Activated CD4-positive, alpha-beta T cell treated with anti-CD3 and anti-CD28 coated beads, Interleukin-2, amount 10 ng/mL, durations not matched to agents 7 days and 5 days (primary cell): ENCODE measurements around the gene ANO7. TPM values are rescaled to one million over a fixed set of nuclear protein-coding genes. Genes with fewer than 3 reads are reported as not detected.

Source experiments
- CTCF ChIA-PET: fragments of 350-600 bp; sonication (Branson Sonifier 250); formaldehyde crosslinking; loops from one replicate; lab custom pipeline; 2021; ENCODE audit warnings: antibody characterized with exemption; lab: Charles Lee
- POLR2A ChIA-PET: fragments of 350-600 bp; sonication (Branson Sonifier 250); formaldehyde crosslinking; loops from one replicate; lab custom pipeline; 2021; ENCODE audit warnings: antibody characterized with exemption; lab: Charles Lee
- DNase-seq: peaks from one replicate; pipeline ENCODE4 v3.0.0-alpha.2; 2020
- H3K27ac Mint-ChIP-seq: one replicate; pipeline ENCODE4 v1.8.0; 2021; ENCODE audit warnings: mild to moderate bottlenecking, moderate library complexity, mixed read lengths
- H3K27me3 Mint-ChIP-seq: one replicate; pipeline ENCODE4 v1.8.0; 2021; ENCODE audit warnings: mixed read lengths
- H3K36me3 Mint-ChIP-seq: one replicate; pipeline ENCODE4 v1.8.0; 2021; ENCODE audit warnings: low read depth, mixed read lengths
- H3K4me1 Mint-ChIP-seq: one replicate; pipeline ENCODE4 v1.8.0; 2021; ENCODE audit warnings: mixed read lengths
- H3K4me3 Mint-ChIP-seq: one replicate; pipeline ENCODE4 v1.8.0; 2021; ENCODE audit warnings: mild to moderate bottlenecking, moderate library complexity, mixed read lengths
- H3K9me3 Mint-ChIP-seq: one replicate; pipeline ENCODE4 v1.8.0; 2021; ENCODE audit warnings: mixed read lengths
- total RNA-seq, 2 experiments: library from RNA; stranded (reverse); gene quantifications; one replicate each; pipeline ENCODE4 v1.2.3, GENCODE V29; 2021

ANO7 gene
- total RNA-seq, 2 experiments from 2014 or later: 0.12 TPM

DNA sequence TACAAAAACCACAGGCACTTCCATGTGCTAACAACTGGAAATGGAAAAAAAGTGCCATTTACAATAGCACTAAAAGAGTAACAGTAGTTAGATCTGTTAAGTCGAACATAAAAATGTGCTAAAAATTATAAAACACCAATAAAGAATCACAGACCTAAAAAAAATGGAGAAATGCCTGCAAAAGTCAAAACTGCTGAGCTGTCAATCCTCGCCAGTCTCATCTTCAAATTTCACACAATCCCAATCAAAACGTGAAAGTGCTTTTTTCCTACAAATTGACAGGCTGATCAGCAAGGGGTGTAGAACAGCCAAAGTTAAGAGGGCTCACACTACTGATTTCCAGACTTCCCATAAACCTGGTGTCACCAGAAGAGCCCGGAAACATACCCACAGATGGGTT is 53.2 kb downstream of the ANO7 start:
- Mint-ChIP-seq H3K9me3 (no peaks in the 10 kb centered on the region), H3K27me3 (no peaks in the 10 kb centered on the region), H3K4me3 (no peak overlapping the region), H3K27ac (no peak overlapping the region), H3K36me3 (peaks cover 74% of the 10 kb centered on the region), H3K4me1 (no peaks in the 10 kb centered on the region)
- ChIA-PET CTCF (interaction anchor here (1.1 kb wide), 1 partner anchor 36 kb away, joined by 3 read pairs; no protein-coding TSS in a partner anchor), POLR2A (interaction anchor here (0.6 kb wide), 1 partner anchor 67 kb away, joined by 4 read pairs; no protein-coding TSS in a partner anchor)
- DNase-seq: no peak

DNA sequence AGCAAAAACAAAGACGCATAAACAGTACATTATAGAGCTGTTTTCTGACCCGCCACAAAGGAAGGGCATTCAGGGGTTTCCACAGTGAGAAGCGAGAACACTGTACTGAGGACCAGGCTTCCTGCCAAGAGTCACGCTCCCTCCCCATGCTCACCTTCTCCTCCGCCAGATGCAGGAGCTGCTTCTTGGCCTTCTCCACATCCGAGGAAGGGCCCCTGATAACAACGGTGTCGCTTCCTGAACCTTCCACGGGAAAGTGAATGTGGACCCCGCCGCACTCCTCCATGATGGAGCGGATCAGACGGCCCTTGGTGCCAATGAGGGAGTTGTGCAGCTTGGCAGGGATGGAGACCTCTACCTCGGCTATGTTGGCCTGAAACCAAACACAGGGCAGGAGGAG is 53.8 kb downstream of the ANO7 start:
- Mint-ChIP-seq H3K4me3 (no peak overlapping the region), H3K27me3 (no peaks in the 10 kb centered on the region), H3K4me1 (no peaks in the 10 kb centered on the region), H3K9me3 (no peaks in the 10 kb centered on the region), H3K27ac (no peak overlapping the region), H3K36me3 (peaks cover 72% of the 10 kb centered on the region)
- POLR2A ChIA-PET: interaction anchor here (0.6 kb wide), 1 partner anchor 68 kb away, joined by 4 read pairs; no protein-coding TSS in a partner anchor
- CTCF ChIA-PET: interaction anchor here (1.1 kb wide), 1 partner anchor 35 kb away, joined by 3 read pairs; no protein-coding TSS in a partner anchor
- no peak for DNase-seq

DNA sequence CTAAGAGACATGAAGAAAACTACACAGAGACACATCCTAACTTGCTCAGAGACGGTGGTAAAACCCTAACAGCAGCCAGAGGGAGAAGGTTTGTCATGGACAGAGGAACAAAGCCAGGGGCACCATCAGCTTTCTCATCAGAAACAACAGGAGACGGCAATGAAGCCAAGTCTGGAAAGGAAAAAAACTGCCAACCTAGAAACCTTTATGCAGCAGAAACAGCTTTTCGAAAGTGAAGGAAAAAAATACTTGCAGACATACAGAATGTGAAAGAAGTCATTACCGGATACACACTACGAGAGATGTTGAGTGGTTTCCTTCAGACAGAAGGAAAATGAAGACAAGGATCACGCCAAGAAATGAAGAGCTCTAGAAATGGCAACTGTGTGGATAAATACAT is 55.9 kb downstream of the ANO7 start:
- no peaks in the 10 kb centered on the region for H3K4me1 Mint-ChIP-seq

DNA sequence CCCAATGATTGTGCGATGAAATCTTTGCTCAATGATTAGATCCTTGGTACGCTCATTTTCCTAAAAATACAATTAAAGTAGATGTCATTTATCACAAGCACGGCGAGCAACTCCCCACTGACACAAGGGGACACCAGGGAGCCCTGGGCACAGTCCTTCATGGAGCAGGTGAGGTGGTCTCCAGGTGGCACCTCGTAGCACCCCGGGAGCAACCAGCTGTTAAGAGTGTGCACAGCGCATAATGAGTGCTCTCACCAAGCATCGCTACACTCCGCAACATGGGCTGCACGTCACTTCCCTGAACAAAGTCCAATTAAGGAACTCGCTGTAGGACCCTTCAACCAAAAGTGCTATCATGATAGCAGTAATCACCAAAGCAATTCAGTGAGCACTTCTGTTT is 59.8 kb downstream of the ANO7 start:
- no peaks in the 10 kb centered on the region for H3K27me3 Mint-ChIP-seq

More for the DNA sequence above, 55.9 kb downstream of the ANO7 start:
- peak overlapping the region; percentile 37 for H3K27ac Mint-ChIP-seq
- ChIA-PET POLR2A (no interaction called here), CTCF (interaction anchor here (1.2 kb wide), 1 partner anchor 11 kb away, joined by 3 read pairs; no protein-coding TSS in a partner anchor)
- H3K4me3 Mint-ChIP-seq: no peak overlapping the region
- no peak for DNase-seq
- no peaks in the 10 kb centered on the region for H3K27me3 Mint-ChIP-seq
- no peaks in the 10 kb centered on the region for H3K9me3 Mint-ChIP-seq
- H3K36me3 Mint-ChIP-seq: peaks cover 69% of the 10 kb centered on the region

DNA sequence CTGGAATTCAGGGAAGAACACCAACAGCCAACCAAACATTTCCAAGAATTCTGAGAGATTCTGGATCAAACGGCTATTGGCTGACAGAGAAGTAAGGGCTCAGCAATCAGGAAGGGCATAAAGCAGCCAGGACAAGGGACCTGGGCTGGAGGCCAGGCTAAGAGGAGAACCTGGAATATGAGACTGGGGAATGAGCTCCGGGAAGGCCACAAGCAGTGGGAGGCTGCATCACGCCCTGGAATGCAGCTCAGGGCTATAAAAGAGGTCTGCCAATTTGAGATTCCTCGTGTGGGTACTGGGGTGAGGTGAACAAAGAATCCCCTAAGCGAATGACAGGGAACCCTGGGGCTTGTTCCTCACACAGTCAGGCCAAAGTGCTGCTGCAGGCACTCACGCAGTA is 60.4 kb downstream of the ANO7 start:
- CTCF ChIA-PET: interaction anchor here (1.1 kb wide), 1 partner anchor 13 kb away, joined by 3 read pairs; no protein-coding TSS in a partner anchor

More for the DNA sequence above, 59.8 kb downstream of the ANO7 start:
- H3K36me3 Mint-ChIP-seq: peaks cover 64% of the 10 kb centered on the region
- no peaks in the 10 kb centered on the region for H3K4me1 Mint-ChIP-seq
- ChIA-PET POLR2A (no interaction called here), CTCF (no interaction called here)
- H3K9me3 Mint-ChIP-seq: no peaks in the 10 kb centered on the region
- no peak overlapping the region for H3K4me3 Mint-ChIP-seq
- H3K27ac Mint-ChIP-seq: no peak overlapping the region
- DNase-seq: no peak

DNA sequence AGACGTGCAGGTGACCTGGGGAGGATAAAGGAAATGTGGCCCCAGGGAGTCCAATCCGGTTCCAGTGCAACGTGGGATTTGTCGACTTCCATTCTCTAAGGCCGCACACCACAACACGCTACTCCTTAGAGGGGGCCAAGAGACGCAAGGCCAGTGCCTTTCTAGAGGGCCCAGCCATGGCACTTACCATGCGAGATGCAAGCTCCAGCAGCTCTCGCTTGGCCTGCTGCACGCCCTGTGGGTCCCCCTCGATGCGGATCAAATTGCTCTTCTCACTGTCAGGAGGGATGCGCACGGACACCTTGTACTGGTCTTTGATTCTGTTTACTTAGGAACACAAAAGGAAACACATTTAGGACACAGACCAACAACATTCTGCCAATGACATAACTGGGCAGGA is 61.2 kb downstream of the ANO7 start:
- DNase-seq: no peak
- no peaks in the 10 kb centered on the region for H3K9me3 Mint-ChIP-seq
- H3K36me3 Mint-ChIP-seq: peaks cover 61% of the 10 kb centered on the region
- H3K27ac Mint-ChIP-seq: no peak overlapping the region
- no peak overlapping the region for H3K4me3 Mint-ChIP-seq
- CTCF ChIA-PET: interaction anchor here (0.5 to 1.1 kb wide), 3 partner anchors 14 to 382 kb away, joined by 3 to 4 read pairs (median 3); no protein-coding TSS in a partner anchor
- POLR2A ChIA-PET: no interaction called here
- H3K4me1 Mint-ChIP-seq: no peaks in the 10 kb centered on the region
- H3K27me3 Mint-ChIP-seq: no peaks in the 10 kb centered on the region

More for the DNA sequence above, 60.4 kb downstream of the ANO7 start:
- Mint-ChIP-seq H3K27me3 (no peaks in the 10 kb centered on the region), H3K27ac (no peak overlapping the region), H3K4me1 (no peaks in the 10 kb centered on the region), H3K4me3 (no peak overlapping the region), H3K9me3 (no peaks in the 10 kb centered on the region), H3K36me3 (peaks cover 65% of the 10 kb centered on the region)
- POLR2A ChIA-PET: no interaction called here
- DNase-seq: no peak

DNA sequence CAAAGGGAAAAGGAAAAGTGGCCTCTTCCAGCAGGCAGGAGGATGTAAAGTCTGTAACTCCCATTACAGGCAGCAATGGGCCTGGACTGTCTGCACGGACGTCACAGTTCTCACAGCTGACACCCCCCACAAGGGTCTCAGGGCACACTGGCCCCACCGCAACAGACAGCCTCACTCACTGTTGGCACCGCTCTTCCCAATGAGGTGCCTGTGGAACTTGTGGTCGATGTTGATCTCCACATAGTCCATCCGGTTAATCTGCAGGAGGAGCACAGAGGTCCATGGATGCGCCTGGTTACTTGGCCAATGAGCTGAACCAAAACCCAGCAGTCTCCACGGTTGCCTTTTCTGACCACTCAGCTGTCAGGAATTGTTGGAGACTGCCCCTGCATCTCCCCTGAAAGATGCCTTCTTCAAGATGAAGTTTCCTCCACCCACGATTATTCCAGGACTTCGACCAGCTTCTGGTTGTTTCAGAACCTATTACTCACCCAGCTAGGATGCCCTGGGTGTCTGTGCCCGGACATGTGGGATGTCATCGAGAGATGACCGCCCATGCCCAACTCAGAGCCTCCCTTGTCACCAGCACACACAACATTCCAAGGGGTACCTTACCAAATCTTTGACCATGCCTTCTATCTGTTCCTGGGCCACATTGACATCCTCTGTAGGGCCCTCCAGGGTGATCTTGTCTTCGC is 64.5 kb downstream of the ANO7 start:
- Mint-ChIP-seq H3K27me3 (no peaks in the 10 kb centered on the region), H3K27ac (no peak overlapping the region), H3K36me3 (peaks cover 64% of the 10 kb centered on the region), H3K4me3 (no peak overlapping the region), H3K4me1 (peaks cover 2% of the 10 kb centered on the region), H3K9me3 (no peaks in the 10 kb centered on the region)
- DNase-seq: no peak
- POLR2A ChIA-PET: no interaction called here
- CTCF ChIA-PET: interaction anchor here (0.6 kb wide), 1 partner anchor 346 kb away, joined by 3 read pairs; no protein-coding TSS in a partner anchor

DNA sequence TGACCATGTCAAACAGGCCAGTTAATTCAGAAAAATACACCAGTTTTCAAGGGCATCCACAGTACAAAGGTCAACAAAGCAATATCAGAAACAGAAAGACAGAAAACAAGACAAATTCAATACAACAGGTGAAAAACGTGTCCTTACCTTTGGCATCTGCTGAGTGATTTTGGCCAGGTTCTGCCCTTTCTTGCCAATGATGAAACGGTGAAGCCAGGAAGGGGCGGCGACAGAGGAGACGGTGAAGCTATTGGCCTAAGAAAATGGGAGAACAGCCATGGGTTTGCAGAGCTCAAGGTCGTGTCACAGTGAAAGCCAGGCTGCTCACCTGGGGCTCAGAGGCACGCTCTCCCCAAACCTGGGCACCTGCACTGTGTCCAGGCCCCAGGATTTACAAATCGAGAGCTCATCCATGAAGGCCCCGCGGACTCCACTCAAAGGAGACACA is 66.5 kb downstream of the ANO7 start:
- CTCF ChIA-PET: interaction anchor here (1.0 to 1.3 kb wide), 2 partner anchors 11 to 18 kb away, joined by 3 read pairs; no protein-coding TSS in a partner anchor
- Mint-ChIP-seq H3K27me3 (no peaks in the 10 kb centered on the region), H3K36me3 (peaks cover 56% of the 10 kb centered on the region), H3K4me3 (no peak overlapping the region), H3K9me3 (no peaks in the 10 kb centered on the region), H3K27ac (no peak overlapping the region), H3K4me1 (peaks cover 8% of the 10 kb centered on the region)
- no peak for DNase-seq
- POLR2A ChIA-PET: interaction anchor here (0.6 kb wide), 1 partner anchor 36 kb away, joined by 3 read pairs; no protein-coding TSS in a partner anchor

DNA sequence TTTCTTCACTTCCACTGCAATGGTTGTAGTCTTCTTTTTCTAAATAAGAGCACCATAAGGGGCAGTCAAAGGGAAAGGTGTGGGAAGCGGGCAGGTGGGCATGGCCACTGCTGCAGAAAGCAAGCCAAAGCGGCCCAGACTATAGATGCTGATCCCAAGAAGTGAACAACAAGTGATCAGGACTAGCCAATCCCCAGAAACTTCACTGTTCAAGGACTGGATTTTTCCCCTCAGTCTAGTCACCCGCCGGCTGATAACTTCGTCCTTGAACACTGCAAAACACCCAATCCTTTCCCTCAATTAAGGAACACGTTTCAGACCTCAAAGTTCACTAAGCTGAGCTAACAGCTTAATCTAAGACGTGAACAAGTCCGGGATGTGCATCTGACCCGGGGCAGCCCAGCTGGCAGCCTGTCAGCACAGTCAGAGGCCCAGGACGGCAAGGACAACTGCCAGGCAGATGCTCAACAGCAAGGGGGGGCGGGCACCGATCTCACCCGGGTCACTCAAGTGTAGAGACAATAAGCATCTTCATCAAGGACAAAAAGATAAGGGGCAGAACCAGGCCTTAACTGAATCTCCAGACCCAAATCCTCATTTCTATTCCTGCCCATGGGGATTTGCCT is 67.2 kb downstream of the ANO7 start:
- POLR2A ChIA-PET: no interaction called here
- Mint-ChIP-seq H3K9me3 (no peaks in the 10 kb centered on the region), H3K36me3 (peaks cover 58% of the 10 kb centered on the region)

DNA sequence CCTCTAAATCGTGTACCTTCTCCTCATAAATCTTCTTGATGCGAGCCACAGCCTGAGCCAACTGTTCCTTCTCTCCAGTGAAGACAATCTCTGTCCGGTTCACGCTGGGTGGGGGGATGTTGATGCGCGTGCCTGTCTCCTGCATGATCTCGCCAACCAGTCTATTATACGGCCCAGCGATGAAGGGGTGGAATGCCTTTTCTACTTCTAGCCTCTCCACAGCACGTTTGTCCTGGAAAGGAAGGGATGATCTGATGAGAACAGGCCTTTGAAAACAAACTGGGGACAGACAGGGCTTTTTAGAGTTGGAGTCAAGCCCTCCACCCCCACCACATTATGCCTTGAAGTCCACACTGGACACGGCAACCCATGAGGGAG is 67.7 kb downstream of the ANO7 start:
- no peaks in the 10 kb centered on the region for H3K9me3 Mint-ChIP-seq

More for the DNA sequence above, 67.2 kb downstream of the ANO7 start:
- Mint-ChIP-seq H3K4me3 (no peak overlapping the region), H3K27me3 (no peaks in the 10 kb centered on the region), H3K4me1 (peaks cover 8% of the 10 kb centered on the region), H3K27ac (no peak overlapping the region)
- DNase-seq: no peak
- CTCF ChIA-PET: interaction anchor here (1.0 to 1.3 kb wide), 2 partner anchors 11 to 19 kb away, joined by 3 read pairs; no protein-coding TSS in a partner anchor

DNA sequence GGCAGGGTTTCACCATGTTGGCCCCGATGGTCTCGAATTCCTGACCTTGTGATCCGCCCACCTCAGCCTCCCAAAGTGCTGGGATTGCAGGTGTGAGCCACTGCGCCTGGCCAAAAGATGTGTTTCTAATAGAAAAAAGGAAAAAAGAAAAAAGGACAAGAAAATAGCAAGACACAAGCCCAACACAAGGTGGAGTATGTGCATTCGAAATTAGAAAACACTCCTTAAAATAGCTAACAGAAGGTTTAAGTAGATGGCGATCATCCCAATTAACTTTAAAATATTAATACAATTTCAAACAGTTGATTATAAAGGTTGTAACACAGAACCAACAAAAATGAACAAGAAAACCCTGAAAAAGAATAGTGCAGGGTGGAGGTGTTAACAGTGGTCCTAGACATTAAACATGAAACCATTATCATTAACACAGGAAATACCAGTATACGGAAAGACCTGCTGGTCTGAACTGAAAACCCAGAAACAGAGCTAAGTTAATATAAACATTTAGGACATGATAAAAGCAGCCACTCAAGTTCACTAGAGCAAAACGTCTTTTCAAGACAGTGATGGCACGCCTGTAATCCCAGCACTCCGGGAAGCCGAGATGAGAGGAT is 69.0 kb downstream of the ANO7 start:
- H3K4me1 Mint-ChIP-seq: peaks cover 8% of the 10 kb centered on the region
- POLR2A ChIA-PET: no interaction called here
- H3K27me3 Mint-ChIP-seq: no peaks in the 10 kb centered on the region
- H3K36me3 Mint-ChIP-seq: peaks cover 55% of the 10 kb centered on the region
- H3K4me3 Mint-ChIP-seq: no peak overlapping the region
- CTCF ChIA-PET: interaction anchor here (0.5 kb wide), 1 partner anchor 339 kb away, joined by 4 read pairs; no protein-coding TSS in a partner anchor
- H3K27ac Mint-ChIP-seq: peak overlapping the region; percentile 46
- no peak for DNase-seq
- no peaks in the 10 kb centered on the region for H3K9me3 Mint-ChIP-seq

More for the DNA sequence above, 67.7 kb downstream of the ANO7 start:
- H3K27ac Mint-ChIP-seq: no peak overlapping the region
- H3K36me3 Mint-ChIP-seq: peaks cover 61% of the 10 kb centered on the region
- peaks cover 8% of the 10 kb centered on the region for H3K4me1 Mint-ChIP-seq
- ChIA-PET CTCF (no interaction called here), POLR2A (no interaction called here)
- no peaks in the 10 kb centered on the region for H3K27me3 Mint-ChIP-seq
- H3K4me3 Mint-ChIP-seq: no peak overlapping the region
- no peak for DNase-seq

DNA sequence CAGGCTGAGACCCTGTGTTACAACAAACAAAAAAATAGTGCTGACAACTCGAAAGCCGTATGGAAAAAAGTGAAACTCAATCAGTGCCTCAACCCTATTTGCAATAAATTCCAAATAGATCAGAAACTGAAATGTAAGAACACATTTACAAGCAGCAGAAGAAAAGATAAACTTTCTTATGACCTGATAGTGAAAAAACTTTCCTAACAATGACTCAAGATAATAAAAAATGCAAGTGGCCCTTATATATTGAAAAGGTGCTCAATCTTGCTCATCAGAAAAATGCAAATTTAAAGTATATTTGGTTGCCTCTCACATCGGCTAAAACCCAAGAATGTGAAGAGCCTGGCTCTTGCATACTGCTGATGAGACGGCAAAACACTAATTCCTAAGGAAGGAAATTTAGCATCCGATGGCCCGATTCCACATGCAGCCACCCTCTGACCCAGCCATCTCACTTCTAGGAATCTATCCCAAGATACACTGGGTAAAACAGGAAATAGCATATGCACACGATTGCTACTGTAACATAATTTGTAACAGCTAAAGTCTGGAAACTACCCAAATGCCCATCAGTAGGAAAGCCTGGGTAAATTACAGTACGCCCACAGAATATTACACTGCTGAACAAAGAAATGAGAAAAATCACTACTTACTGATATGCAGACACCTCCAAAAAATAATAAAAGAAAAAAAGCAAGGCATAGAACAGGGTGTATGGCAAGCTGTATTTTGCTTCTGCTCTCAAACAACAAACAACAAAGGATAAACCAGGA is 70.2 kb downstream of the ANO7 start:
- no peaks in the 10 kb centered on the region for H3K27me3 Mint-ChIP-seq
- H3K27ac Mint-ChIP-seq: peak overlapping the region; percentile 36
- H3K9me3 Mint-ChIP-seq: no peaks in the 10 kb centered on the region
- H3K4me1 Mint-ChIP-seq: peaks cover 8% of the 10 kb centered on the region
- DNase-seq: no peak
- H3K4me3 Mint-ChIP-seq: no peak overlapping the region
- CTCF ChIA-PET: no interaction called here
- POLR2A ChIA-PET: no interaction called here
- H3K36me3 Mint-ChIP-seq: peaks cover 56% of the 10 kb centered on the region
